ENCODE data around the gene MOB3B.

- no peak for TF ChIP-seq POLR2AphosphoS5 (IDR thresholded peaks at IDR 0.05; ENCODE audit: low read depth, low read length)
- no peak for TF ChIP-seq TAF1 (IDR thresholded peaks at IDR 0.05; ENCODE audit: borderline replicate concordance, insufficient read depth, low read length)
- TF ChIP-seq SIN3A (IDR thresholded peaks at IDR 0.05; ENCODE audit: borderline replicate concordance, insufficient read depth, low read length) = no peak
- TF ChIP-seq FOXP2 (optimal IDR thresholded peaks at IDR 0.05; ENCODE audit: borderline replicate concordance, extremely low read depth, extremely low read length, insufficient read depth) = no peak
Measured at GRCh38 chr9:27453860-27454553, 75.6 kb downstream of the MOB3B start.

All from PFSK-1 (cell line).